HG02970 (cell line): ENCODE measurements around the gene CIAO2B.

Experiments used
- ATAC-seq: cut with Tn5 transposase; IDR thresholded peaks from one replicate; pipeline ENCODE4 v1.9.1; 2021; ENCODE audit warnings: mild to moderate bottlenecking, moderate library complexity, moderate number of reproducible peaks; ENCODE audit not compliant: unreplicated experiment, low FRiP score

Gene CIAO2B

GRCh38 chr16:66894055-66894454, 40.1 kb downstream of the CIAO2B start:
- ATAC-seq = no peak

- no peak for ATAC-seq
These were observed 42.4 kb downstream of the CIAO2B start for GRCh38 chr16:66891797-66892196.

- ATAC-seq = no peak
These were observed 42.8 kb downstream of the CIAO2B start for GRCh38 chr16:66891360-66891759.

GRCh38 chr16:66890799-66891198, 43.4 kb downstream of the CIAO2B start:
- ATAC-seq = no peak

- ATAC-seq = no peak
These were observed 44.6 kb downstream of the CIAO2B start for GRCh38 chr16:66889622-66890021.

- ATAC-seq = no peak
These were observed 45.3 kb downstream of the CIAO2B start for GRCh38 chr16:66888647-66889615.

- ATAC-seq = no peak
These were observed 47.3 kb downstream of the CIAO2B start for GRCh38 chr16:66886914-66887313.

- ATAC-seq = no peak
These were observed 47.9 kb downstream of the CIAO2B start for GRCh38 chr16:66886321-66886720.

GRCh38 chr16:66885491-66885890, 48.7 kb downstream of the CIAO2B start:
- no peak for ATAC-seq

- ATAC-seq = no peak
These were observed 51.5 kb downstream of the CIAO2B start for GRCh38 chr16:66882702-66883101.
